Measurements from ENCODE around the gene PRRX2.

- no peak for TF ChIP-seq CTCF (optimal IDR thresholded peaks at IDR 0.05 in 1 of 3, IDR thresholded peaks at IDR 0.05 in 1 of 3, conservative IDR thresholded peaks at IDR 0.05 in 1 of 3; ENCODE audit: extremely low read depth in 1 of 3, insufficient read depth in 2 of 3, low read length in 3 of 3)
- TF ChIP-seq EZH2 (IDR thresholded peaks at IDR 0.05; ENCODE audit: low read length), result no peak
Observed at GRCh38 chr9:129647635-129648034, 17.8 kb upstream of the PRRX2 start.
